Measurements from ENCODE around the gene SMYD3. TPM values are rescaled to one million over a fixed set of nuclear protein-coding genes. Genes with fewer than 3 reads are reported as not detected.
"Not testable (repeated sequence)": the region's sequence is repeated elsewhere in the genome, so short reads cannot be mapped to it uniquely, and the experiment has no call there.

The SMYD3 gene
- total RNA-seq, 8 experiments from 2014 or later: 8.8 to 39.7 (median 29.1) TPM

- Histone ChIP-seq H3K4me3 (no peak overlapping the region), H3K4me1 (replicated peaks in 1 of 2) (peaks cover 6 to 17% of the 10 kb centered on the region in 2 donors), H3K27ac (no peak overlapping the region)
- in situ Hi-C loops (cut with MboI; ENCODE audit: low pct_unique_long_range_greater_than_20kb in 2 of 9, low sequenced_read_pairs in 9 of 9, unreplicated experiment in 9 of 9): no loop called here
- no peak for ATAC-seq (replicated peaks in 6 of 8)
- 84 to 100% (median 93%) methylated on average over 4 to 9 of the region's 9 CpGs for WGBS, 10 experiments
Measured at GRCh38 chr1:245779797-245780755, 727.0 kb downstream of the SMYD3 start.

DNA sequence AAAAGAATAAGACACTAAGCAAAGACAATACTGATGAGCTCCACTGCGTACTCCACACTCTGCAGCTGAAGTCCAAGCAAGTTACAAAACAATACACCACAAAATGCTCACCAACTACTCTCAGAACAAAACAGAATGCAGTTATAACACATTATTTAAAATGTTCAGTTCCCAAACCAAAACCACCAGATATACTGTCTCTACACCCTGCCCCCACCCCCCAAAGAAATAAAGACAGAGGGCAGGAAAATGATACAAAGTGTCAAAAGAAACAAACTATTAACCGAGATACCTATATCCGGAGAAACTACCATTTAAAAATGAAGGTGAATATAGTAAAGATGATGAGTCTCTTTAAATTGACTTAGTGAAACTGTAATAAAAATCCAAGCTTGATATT, 729.3 kb downstream of the SMYD3 start:
- 88 to 100% (median 95%) methylated on average over 2 to 3 of the region's 3 CpGs; no CpG with 5 or more reads in 2 of the 10 experiments for WGBS, 10 experiments
- ATAC-seq (replicated peaks in 6 of 8): no peak
- H3K4me3 ChIP-seq: no peak overlapping the region
- H3K27ac ChIP-seq: no peak overlapping the region
- in situ Hi-C loops (cut with MboI; ENCODE audit: low pct_unique_long_range_greater_than_20kb in 2 of 9, low sequenced_read_pairs in 9 of 9, unreplicated experiment in 9 of 9): no loop called here
- peaks cover 6 to 17% of the 10 kb centered on the region in 2 donors for H3K4me1 ChIP-seq (replicated peaks in 1 of 2)

DNA sequence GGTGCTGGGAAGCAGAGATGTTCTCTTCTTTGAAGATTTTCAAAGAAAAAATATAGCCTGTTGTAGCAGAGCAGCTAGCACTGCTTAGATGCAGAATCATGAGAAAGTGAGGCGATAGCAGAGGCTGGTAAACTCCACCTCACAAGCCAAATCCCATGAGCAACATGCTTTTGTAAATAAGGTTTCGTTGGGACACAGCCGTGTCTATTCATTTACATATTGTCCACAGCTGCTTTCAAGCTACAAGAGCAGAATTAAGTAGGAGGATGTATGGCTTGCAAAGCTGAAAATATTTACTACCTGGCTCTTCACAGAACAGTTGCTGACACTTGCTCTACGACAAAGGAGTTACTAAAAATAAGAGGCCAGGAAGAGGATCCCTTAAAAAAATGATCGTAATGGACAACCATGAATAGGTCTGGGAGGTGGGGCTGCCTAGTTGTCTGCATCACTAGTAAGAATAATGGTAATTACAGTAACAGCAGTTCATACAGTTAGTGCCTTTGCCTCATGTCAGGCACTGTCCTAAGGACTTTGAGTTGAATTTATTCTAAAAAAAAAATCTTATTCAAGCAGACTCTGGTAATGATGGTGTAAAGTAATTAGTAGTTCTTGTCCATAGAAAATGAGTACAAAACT, 730.3 kb downstream of the SMYD3 start:
- H3K4me3 ChIP-seq: no peak overlapping the region
- peaks cover 7 to 18% of the 10 kb centered on the region in 2 donors for H3K4me1 ChIP-seq (replicated peaks in 1 of 2)
- ATAC-seq (replicated peaks in 6 of 8): peak in 7 of 8 experiments; percentile 45 to 98 (median 75)
- no peak overlapping the region for H3K27ac ChIP-seq
- 0 to 92% (median 36%) methylated on average over 1 to 5 of the region's 5 CpGs for WGBS, 10 experiments
- in situ Hi-C loops (cut with MboI; ENCODE audit: low pct_unique_long_range_greater_than_20kb in 2 of 9, low sequenced_read_pairs in 9 of 9, unreplicated experiment in 9 of 9): no loop called here

DNA sequence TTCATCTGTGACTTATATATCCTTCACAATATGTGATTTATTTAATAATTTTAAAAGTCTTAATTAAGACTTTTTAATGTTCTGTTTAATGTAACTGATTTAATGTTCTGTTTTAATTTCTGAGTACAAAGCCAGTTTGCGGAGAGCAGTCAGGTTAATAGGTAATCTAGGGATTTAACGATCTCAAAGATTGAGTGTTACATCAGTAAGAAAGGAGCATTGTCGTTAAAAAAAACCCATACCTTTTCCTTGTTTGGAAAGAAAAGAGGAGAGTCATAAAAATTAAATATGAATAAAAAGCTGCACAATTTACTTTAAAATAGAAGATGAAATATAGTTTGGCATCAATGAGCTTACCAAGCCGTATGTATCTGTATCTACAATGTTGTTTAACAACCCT, 730.9 kb downstream of the SMYD3 start:
- Histone ChIP-seq H3K27ac (no peak overlapping the region), H3K4me3 (no peak overlapping the region), H3K4me1 (replicated peaks in 1 of 2) (peaks cover 8 to 25% of the 10 kb centered on the region in 2 donors)
- WGBS, 10 experiments: 34 to 95% (median 75%) methylated on average over 2 to 4 of the region's 4 CpGs
- ATAC-seq (replicated peaks in 6 of 8): no peak
- in situ Hi-C loops (cut with MboI; ENCODE audit: low pct_unique_long_range_greater_than_20kb in 2 of 9, low sequenced_read_pairs in 9 of 9, unreplicated experiment in 9 of 9): no loop called here

DNA sequence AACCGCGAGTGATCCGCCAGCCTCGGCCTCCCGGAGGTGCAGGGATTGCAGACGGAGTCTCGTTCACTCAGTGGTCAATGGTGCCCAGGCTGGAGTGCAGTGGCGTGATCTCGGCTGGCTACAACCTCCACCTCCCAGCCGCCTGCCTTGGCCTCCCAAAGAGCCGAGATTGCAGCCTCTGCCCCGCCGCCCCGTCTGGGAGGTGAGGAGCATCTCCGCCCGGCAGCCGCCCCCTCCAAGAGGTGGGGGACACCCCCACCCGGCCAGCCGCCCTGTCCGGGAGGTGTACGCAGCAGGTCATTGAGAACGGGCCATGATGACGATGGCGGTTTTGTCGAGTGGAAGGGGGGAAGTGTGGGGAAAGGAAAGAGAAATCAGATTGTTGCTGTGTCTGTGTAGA, 732.1 kb downstream of the SMYD3 start:
- 93 to 97% methylated on average over 3 to 6 of the region's 25 CpGs; no CpG with 5 or more reads in 8 of the 10 experiments for WGBS, 10 experiments
- ATAC-seq (replicated peaks in 6 of 8); in situ Hi-C loops (cut with MboI; ENCODE audit: low pct_unique_long_range_greater_than_20kb in 2 of 9, low sequenced_read_pairs in 9 of 9, unreplicated experiment in 9 of 9); H3K27ac ChIP-seq; H3K4me3 ChIP-seq: not testable (repeated sequence)
- H3K4me1 ChIP-seq (replicated peaks in 1 of 2): peaks cover 8 to 25% of the 10 kb centered on the region in 2 donors

GRCh38 chr1:245774196-245774595, 732.9 kb downstream of the SMYD3 start:
- no peak for ATAC-seq (replicated peaks in 6 of 8)
- 63 to 100% (median 90%) methylated on average over 1 to 2 of the region's 2 CpGs; no CpG with 5 or more reads in 4 of the 10 experiments for WGBS, 10 experiments
- H3K4me1 ChIP-seq (replicated peaks in 1 of 2): peaks cover 8 to 25% of the 10 kb centered on the region in 2 donors
- in situ Hi-C loops (cut with MboI; ENCODE audit: low pct_unique_long_range_greater_than_20kb in 2 of 9, low sequenced_read_pairs in 9 of 9, unreplicated experiment in 9 of 9): no loop called here
- H3K4me3 ChIP-seq: no peak overlapping the region
- no peak overlapping the region for H3K27ac ChIP-seq

DNA sequence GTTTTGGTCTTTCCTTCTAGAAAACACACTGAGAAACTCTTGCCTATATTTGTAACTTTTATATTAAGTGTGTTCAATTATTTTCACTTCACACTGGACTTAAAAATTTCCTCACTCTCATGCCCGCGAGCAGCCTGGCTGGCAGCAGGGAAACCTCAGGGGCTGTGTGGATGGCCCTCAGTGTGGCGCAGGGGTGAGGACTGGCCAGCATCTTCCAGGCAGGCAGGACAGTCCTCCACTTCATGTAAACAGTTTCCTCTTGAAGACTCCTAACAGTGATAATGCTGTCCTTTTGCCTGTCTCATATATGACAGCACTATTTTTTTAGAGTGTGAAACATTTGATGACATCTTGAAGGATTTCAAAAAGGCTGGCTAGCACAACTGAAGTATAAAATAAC, 733.7 kb downstream of the SMYD3 start:
- no peak for ATAC-seq (replicated peaks in 6 of 8)
- Histone ChIP-seq H3K4me1 (replicated peaks in 1 of 2) (peaks cover 8 to 25% of the 10 kb centered on the region in 2 donors), H3K4me3 (no peak overlapping the region), H3K27ac (no peak overlapping the region)
- WGBS, 10 experiments: 69 to 100% (median 100%) methylated on average over 2 to 3 of the region's 3 CpGs; no CpG with 5 or more reads in 5 of the 10 experiments
- in situ Hi-C loops (cut with MboI; ENCODE audit: low pct_unique_long_range_greater_than_20kb in 2 of 9, low sequenced_read_pairs in 9 of 9, unreplicated experiment in 9 of 9): no loop called here

- no peak for ATAC-seq (replicated peaks in 6 of 8)
- H3K27ac ChIP-seq: no peak overlapping the region
- H3K4me1 ChIP-seq (replicated peaks in 1 of 2): peaks cover 8 to 25% of the 10 kb centered on the region in 2 donors
- no peak overlapping the region for H3K4me3 ChIP-seq
- in situ Hi-C loops (cut with MboI; ENCODE audit: low pct_unique_long_range_greater_than_20kb in 2 of 9, low sequenced_read_pairs in 9 of 9, unreplicated experiment in 9 of 9): no loop called here
- 11 to 100% (median 78%) methylated on average over 1 of the region's 1 CpG for WGBS, 10 experiments
Measured at GRCh38 chr1:245772739-245773138, 734.3 kb downstream of the SMYD3 start.

GRCh38 chr1:245772325-245772724, 734.8 kb downstream of the SMYD3 start:
- 33 to 100% (median 90%) methylated on average over 1 of the region's 1 CpG; no CpG with 5 or more reads in 4 of the 10 experiments for WGBS, 10 experiments
- H3K27ac ChIP-seq: no peak overlapping the region
- H3K4me1 ChIP-seq (replicated peaks in 1 of 2): peaks cover 8 to 25% of the 10 kb centered on the region in 2 donors
- no peak for ATAC-seq (replicated peaks in 6 of 8)
- in situ Hi-C loops (cut with MboI; ENCODE audit: low pct_unique_long_range_greater_than_20kb in 2 of 9, low sequenced_read_pairs in 9 of 9, unreplicated experiment in 9 of 9): no loop called here
- H3K4me3 ChIP-seq: no peak overlapping the region

- no peak overlapping the region for H3K4me3 ChIP-seq
- ATAC-seq (replicated peaks in 6 of 8): peak in 5 of 8 experiments; percentile 18 to 62 (median 36)
- in situ Hi-C loops (cut with MboI; ENCODE audit: low pct_unique_long_range_greater_than_20kb in 2 of 9, low sequenced_read_pairs in 9 of 9, unreplicated experiment in 9 of 9): no loop called here
- H3K4me1 ChIP-seq (replicated peaks in 1 of 2): peaks cover 8 to 20% of the 10 kb centered on the region in 2 donors
- WGBS, 10 experiments: 18 to 100% (median 77%) methylated on average over 1 to 5 of the region's 5 CpGs
- no peak overlapping the region for H3K27ac ChIP-seq
Measured at GRCh38 chr1:245771511-245772281, 735.4 kb downstream of the SMYD3 start.

DNA sequence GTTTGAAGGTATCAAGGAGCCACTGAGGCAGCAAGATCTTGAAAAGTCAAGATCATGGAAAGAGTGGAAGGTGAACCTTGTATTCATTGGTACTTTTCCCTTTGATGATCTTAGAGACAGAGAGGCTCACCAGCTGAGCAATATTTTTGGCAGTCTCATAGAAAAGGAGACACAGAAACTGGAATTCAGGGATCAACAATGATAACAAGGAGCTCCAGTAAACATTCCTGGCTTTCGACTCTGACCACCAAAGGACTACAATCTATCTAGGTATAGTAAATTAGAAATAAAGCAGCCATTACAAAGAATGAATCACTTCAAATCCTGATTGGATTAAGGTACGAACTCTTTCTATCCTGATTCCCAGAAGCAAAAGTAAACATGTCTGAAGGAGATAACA, 736.9 kb downstream of the SMYD3 start:
- Histone ChIP-seq H3K4me3 (no peak overlapping the region), H3K27ac (no peak overlapping the region), H3K4me1 (replicated peaks in 1 of 2) (peaks cover 2 to 8% of the 10 kb centered on the region in 2 donors)
- 43 to 100% (median 91%) methylated on average over 1 to 2 of the region's 2 CpGs for WGBS, 10 experiments
- in situ Hi-C loops (cut with MboI; ENCODE audit: low pct_unique_long_range_greater_than_20kb in 2 of 9, low sequenced_read_pairs in 9 of 9, unreplicated experiment in 9 of 9): no loop called here
- no peak for ATAC-seq (replicated peaks in 6 of 8)

DNA sequence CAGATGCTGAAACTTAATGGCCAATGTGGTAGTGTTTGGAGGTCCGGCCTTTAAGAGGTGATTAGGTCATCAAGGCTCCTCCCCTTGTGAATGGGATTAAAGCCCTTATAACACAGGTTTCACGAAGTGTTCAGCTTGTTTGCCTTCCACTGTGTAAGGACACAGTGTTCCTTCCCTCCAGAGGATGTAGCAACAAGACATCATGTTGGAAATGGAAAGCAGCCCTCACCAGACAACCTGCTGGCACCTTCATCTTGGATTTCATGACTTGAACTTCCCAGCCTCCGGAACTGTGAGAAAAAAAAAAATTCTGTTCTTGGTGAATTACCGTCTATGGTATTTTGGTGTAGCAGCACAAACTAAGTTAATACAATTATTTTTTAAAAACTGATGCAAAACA, 738.5 kb downstream of the SMYD3 start:
- Histone ChIP-seq H3K27ac (no peak overlapping the region), H3K4me1 (replicated peaks in 1 of 2) (peaks cover 11% of the 10 kb centered on the region in 2 donors), H3K4me3 (no peak overlapping the region)
- in situ Hi-C loops (cut with MboI; ENCODE audit: low pct_unique_long_range_greater_than_20kb in 2 of 9, low sequenced_read_pairs in 9 of 9, unreplicated experiment in 9 of 9): no loop called here
- WGBS, 10 experiments: 36 to 100% (median 83%) methylated on average over 1 to 4 of the region's 4 CpGs; no CpG with 5 or more reads in 1 of the 10 experiments
- ATAC-seq (replicated peaks in 6 of 8): no peak
